Trophoblast cell (in vitro differentiated cells and primary cell): ENCODE data around the gene ZNF277.

Experiments
- DNase-seq, 2 donors: peaks; one replicate each; pipeline ENCODE4 v3.0.0-alpha.2; 2016
- H2AFZ ChIP-seq: 2 replicates; pipeline ENCODE4 v1.6.1; 2013; ENCODE audit warnings: low read length, moderate library complexity, mild to moderate bottlenecking; ENCODE audit not compliant: insufficient read depth, poor library complexity
- H2AK5ac ChIP-seq: 2 replicates; pipeline ENCODE4 v1.6.1; 2013; ENCODE audit warnings: mild to moderate bottlenecking, low read length
- H2BK120ac ChIP-seq: 2 replicates; pipeline ENCODE4 v1.6.1; 2013; ENCODE audit warnings: low read length, mild to moderate bottlenecking, moderate library complexity; ENCODE audit not compliant: insufficient read depth, poor library complexity
- H2BK12ac ChIP-seq: 2 replicates; pipeline ENCODE4 v1.6.1; 2013; ENCODE audit warnings: mild to moderate bottlenecking, low read length, moderate library complexity
- H2BK5ac ChIP-seq: 2 replicates; pipeline ENCODE4 v1.6.1; 2013; ENCODE audit warnings: low read length, low read depth, moderate library complexity, mild to moderate bottlenecking; ENCODE audit not compliant: poor library complexity
- H3K14ac ChIP-seq: 2 replicates; pipeline ENCODE4 v1.6.1; 2013; ENCODE audit warnings: mild to moderate bottlenecking, low read length
- H3K18ac ChIP-seq: 2 replicates; pipeline ENCODE4 v1.6.1; 2013; ENCODE audit warnings: mild to moderate bottlenecking, low read length
- H3K23ac ChIP-seq: 2 replicates; pipeline ENCODE4 v1.6.1; 2013; ENCODE audit warnings: low read length
- H3K27ac ChIP-seq: 2 replicates; pipeline ENCODE4 v1.5.1; 2013; ENCODE audit warnings: low read depth, mild to moderate bottlenecking, inconsistent platforms, low read length, moderate library complexity
- H3K27me3 ChIP-seq: 2 replicates; pipeline ENCODE4 v1.6.1; 2013; ENCODE audit warnings: inconsistent platforms, mild to moderate bottlenecking, low read length, moderate library complexity; ENCODE audit not compliant: insufficient read depth
- H3K36me3 ChIP-seq, 2 experiments: 1 replicate in 1 of 2; 2 replicates in 1 of 2; pipeline ENCODE4 v1.6.1; 2013; ENCODE audit warnings: low read length in 2 of 2, mild to moderate bottlenecking in 2 of 2, moderate library complexity in 1 of 2; ENCODE audit not compliant: insufficient read depth in 2 of 2, control insufficient read depth in 1 of 2
- H3K4ac ChIP-seq: 2 replicates; pipeline ENCODE4 v1.6.1; 2013; ENCODE audit warnings: low read depth, mild to moderate bottlenecking, low read length, moderate library complexity
- H3K4me1 ChIP-seq, 2 experiments: 1 replicate in 1 of 2; 2 replicates in 1 of 2; pipeline ENCODE4 v1.6.1; 2013; ENCODE audit warnings: low read length in 2 of 2, mild to moderate bottlenecking in 2 of 2, moderate library complexity in 1 of 2; ENCODE audit not compliant: insufficient read depth in 2 of 2, control insufficient read depth in 1 of 2
- H3K4me2 ChIP-seq: 2 replicates; pipeline ENCODE4 v1.6.1; 2013; ENCODE audit warnings: inconsistent platforms, mild to moderate bottlenecking, low read length, moderate library complexity
- H3K4me3 ChIP-seq: 2 replicates; pipeline ENCODE4 v1.5.1; 2013; ENCODE audit warnings: mild to moderate bottlenecking, low read depth, low read length, inconsistent platforms
- H3K79me1 ChIP-seq: one replicate; pipeline ENCODE4 v1.6.1; 2013; ENCODE audit warnings: low read length
- H3K79me2 ChIP-seq: 2 replicates; pipeline ENCODE4 v1.6.1; 2013; ENCODE audit warnings: low read length, mild to moderate bottlenecking; ENCODE audit not compliant: control insufficient read depth, insufficient read depth, poor library complexity
- H3K9ac ChIP-seq: 2 replicates; pipeline ENCODE4 v1.6.1; 2013; ENCODE audit warnings: mild to moderate bottlenecking, low read length
- H3K9me3 ChIP-seq: 2 replicates; pipeline ENCODE4 v1.6.1; 2013; ENCODE audit warnings: low read depth, mild to moderate bottlenecking, control low read depth, inconsistent platforms, low read length; ENCODE audit not compliant: insufficient read depth
- H4K12ac ChIP-seq: 2 replicates; pipeline ENCODE4 v1.6.1; 2013; ENCODE audit warnings: low read depth, mild to moderate bottlenecking, low read length, moderate library complexity
- H4K8ac ChIP-seq: 2 replicates; pipeline ENCODE4 v1.6.1; 2013; ENCODE audit warnings: low read depth, mild to moderate bottlenecking, low read length, moderate library complexity
- H4K91ac ChIP-seq: one replicate; pipeline ENCODE4 v1.6.1; 2013; ENCODE audit warnings: low read depth, mild to moderate bottlenecking, low read length, moderate library complexity
- WGBS: extraction: QIAGEN DNeasy Blood & Tissue Kit; methylation state at CpG from one replicate; pipeline ENCODE4 v1.1.7; 2013; ENCODE audit warnings: missing lambda C conversion rate; ENCODE audit not compliant: insufficient read length, insufficient coverage; ENCODE audit errors: extremely low coverage; 5-methylcytosine and 5-hydroxymethylcytosine counted together

Gene ZNF277

DNA sequence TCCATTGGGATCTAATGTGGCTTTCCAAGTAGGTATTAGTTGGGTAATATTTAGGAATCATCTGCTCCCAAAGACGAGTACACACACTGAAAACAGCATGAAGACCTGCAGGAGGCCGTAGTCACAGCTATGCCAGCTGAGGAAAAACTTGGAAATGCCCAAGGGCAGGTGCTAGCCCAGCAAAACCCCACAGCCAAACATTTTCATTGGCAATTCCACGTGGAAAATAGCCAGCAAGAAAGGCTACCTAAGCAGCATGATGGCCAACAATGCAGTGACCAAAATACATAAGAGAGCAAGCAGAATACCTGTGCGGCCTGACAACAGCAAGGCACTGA, 33.0 kb upstream of the ZNF277 start:
- H3K18ac ChIP-seq: no peak overlapping the region
- H3K79me2 ChIP-seq: no peaks in the 10 kb centered on the region
- DNase-seq: no peak
- H3K4me1 ChIP-seq: no peaks in the 10 kb centered on the region
- H4K12ac ChIP-seq: no peak overlapping the region
- H3K4me2 ChIP-seq: no peak overlapping the region
- H3K23ac ChIP-seq: no peak overlapping the region
- no peaks in the 10 kb centered on the region for H3K27me3 ChIP-seq
- H3K79me1 ChIP-seq: no peaks in the 10 kb centered on the region
- H4K8ac ChIP-seq: no peak overlapping the region
- no peak overlapping the region for H3K4me3 ChIP-seq
- H2AK5ac ChIP-seq: no peak overlapping the region
- H3K9me3 ChIP-seq: no peaks in the 10 kb centered on the region
- no CpG with 5 or more reads among the region's 4 CpGs for WGBS
- H2BK5ac ChIP-seq: no peak overlapping the region
- H3K14ac ChIP-seq: no peak overlapping the region
- no peak overlapping the region for H3K9ac ChIP-seq
- no peak overlapping the region for H2BK12ac ChIP-seq
- no peak overlapping the region for H3K27ac ChIP-seq
- H3K4ac ChIP-seq: no peak overlapping the region
- H4K91ac ChIP-seq: no peak overlapping the region
- no peak overlapping the region for H2BK120ac ChIP-seq
- H2AFZ ChIP-seq: no peak overlapping the region
- H3K36me3 ChIP-seq: peaks cover 0 to 1% of the 10 kb centered on the region in 2 experiments

GRCh38 chr7:112174192-112174591, 32.3 kb upstream of the ZNF277 start:
- no peak overlapping the region for H2BK12ac ChIP-seq
- H2AK5ac ChIP-seq: no peak overlapping the region
- H2BK5ac ChIP-seq: no peak overlapping the region
- H2BK120ac ChIP-seq: no peak overlapping the region
- WGBS: no CpG with 5 or more reads among the region's 3 CpGs
- H3K4ac ChIP-seq: no peak overlapping the region
- H4K12ac ChIP-seq: no peak overlapping the region
- no peak overlapping the region for H3K18ac ChIP-seq
- no peak overlapping the region for H4K91ac ChIP-seq
- no peak overlapping the region for H3K27ac ChIP-seq
- H3K79me1 ChIP-seq: no peaks in the 10 kb centered on the region
- no peaks in the 10 kb centered on the region for H3K27me3 ChIP-seq
- no peak for DNase-seq
- no peak overlapping the region for H3K23ac ChIP-seq
- H3K4me2 ChIP-seq: no peak overlapping the region
- H3K9ac ChIP-seq: no peak overlapping the region
- H3K9me3 ChIP-seq: no peaks in the 10 kb centered on the region
- peaks cover 0 to 1% of the 10 kb centered on the region in 2 experiments for H3K36me3 ChIP-seq
- no peak overlapping the region for H3K14ac ChIP-seq
- H2AFZ ChIP-seq: no peak overlapping the region
- no peak overlapping the region for H3K4me3 ChIP-seq
- no peaks in the 10 kb centered on the region for H3K4me1 ChIP-seq
- no peaks in the 10 kb centered on the region for H3K79me2 ChIP-seq
- no peak overlapping the region for H4K8ac ChIP-seq

GRCh38 chr7:112176241-112176640, 30.3 kb upstream of the ZNF277 start:
- Histone ChIP-seq H3K27me3 (no peaks in the 10 kb centered on the region), H3K4ac (no peak overlapping the region), H3K9me3 (no peaks in the 10 kb centered on the region), H3K4me2 (no peak overlapping the region), H2BK5ac (no peak overlapping the region), H3K9ac (no peak overlapping the region), H2BK120ac (no peak overlapping the region), H3K18ac (no peak overlapping the region), H2BK12ac (no peak overlapping the region), H4K12ac (no peak overlapping the region), H3K36me3 (peaks cover 0 to 1% of the 10 kb centered on the region in 2 experiments), H2AFZ (no peak overlapping the region), H3K79me1 (no peaks in the 10 kb centered on the region), H4K91ac (no peak overlapping the region), H3K4me1 (no peaks in the 10 kb centered on the region), H3K79me2 (no peaks in the 10 kb centered on the region), H3K14ac (no peak overlapping the region), H3K4me3 (no peak overlapping the region), H3K23ac (no peak overlapping the region), H4K8ac (no peak overlapping the region), H2AK5ac (no peak overlapping the region), H3K27ac (no peak overlapping the region)
- WGBS: no CpG with 5 or more reads among the region's 2 CpGs
- DNase-seq: no peak

DNA sequence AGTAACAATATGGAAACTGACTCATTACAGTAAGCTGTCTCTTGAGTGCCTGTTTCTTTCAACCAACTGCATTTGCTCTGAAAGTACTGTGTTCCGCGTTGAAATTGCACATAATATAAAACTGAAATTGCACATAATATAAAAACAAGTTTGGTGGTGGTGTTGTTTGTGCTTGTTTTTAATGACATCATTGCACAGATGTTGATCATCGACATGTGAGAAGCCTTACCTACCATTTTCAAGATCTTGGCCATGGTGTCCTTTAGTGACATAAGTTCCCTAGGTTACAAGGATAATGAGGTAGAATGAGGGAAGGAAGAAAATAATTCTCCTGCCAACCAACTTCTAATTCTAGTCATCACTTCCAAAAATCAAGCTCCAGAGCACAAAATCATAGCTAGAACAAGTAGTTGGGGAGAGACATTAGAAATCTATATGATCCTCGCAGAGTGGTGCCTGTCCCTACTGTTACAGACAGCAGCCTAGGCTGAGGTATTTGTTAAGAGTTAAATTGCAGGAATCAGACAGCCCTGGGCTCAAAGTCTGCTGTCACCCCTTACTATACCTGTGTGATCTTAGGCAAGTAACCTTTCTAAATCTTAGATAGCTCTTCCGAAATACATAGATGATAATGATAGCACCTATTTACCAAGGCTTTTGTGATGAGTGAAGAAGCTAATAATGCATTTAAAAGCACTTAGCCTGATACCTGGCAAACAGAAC, 29.6 kb upstream of the ZNF277 start:
- DNase-seq: peak in 1 of 2 donors; percentile 13
- no peak overlapping the region for H3K18ac ChIP-seq
- H4K8ac ChIP-seq: no peak overlapping the region
- H3K79me2 ChIP-seq: no peaks in the 10 kb centered on the region
- H3K4me1 ChIP-seq: no peaks in the 10 kb centered on the region
- no peak overlapping the region for H3K4me2 ChIP-seq
- no CpG with 5 or more reads among the region's 5 CpGs for WGBS
- H3K14ac ChIP-seq: no peak overlapping the region
- H3K27ac ChIP-seq: no peak overlapping the region
- H3K4ac ChIP-seq: no peak overlapping the region
- no peak overlapping the region for H4K12ac ChIP-seq
- no peak overlapping the region for H2AK5ac ChIP-seq
- H3K23ac ChIP-seq: no peak overlapping the region
- no peak overlapping the region for H2BK120ac ChIP-seq
- no peak overlapping the region for H3K4me3 ChIP-seq
- H4K91ac ChIP-seq: no peak overlapping the region
- H2AFZ ChIP-seq: no peak overlapping the region
- no peaks in the 10 kb centered on the region for H3K9me3 ChIP-seq
- no peak overlapping the region for H2BK5ac ChIP-seq
- H3K79me1 ChIP-seq: no peaks in the 10 kb centered on the region
- H3K27me3 ChIP-seq: no peaks in the 10 kb centered on the region
- H3K9ac ChIP-seq: no peak overlapping the region
- H2BK12ac ChIP-seq: no peak overlapping the region
- no peaks in the 10 kb centered on the region for H3K36me3 ChIP-seq
